Smooth muscle cell (in vitro differentiated cells): Measurements from ENCODE around the gene WWOX. TPM values are rescaled to one million over a fixed set of nuclear protein-coding genes. Genes with fewer than 3 reads are reported as not detected.

Experiments
- DNase-seq: peaks from one replicate; lab custom pipeline; 2025; ENCODE audit not compliant: unreplicated experiment; lab: John Stamatoyannopoulos, UW
- H2AFZ ChIP-seq: fragments of 200-600 bp; sonication (generic); 2 replicates; pipeline ENCODE4 v1.6.0; 2016; ENCODE audit warnings: antibody characterized with exemption, low read depth, mild to moderate bottlenecking
- H3F3A ChIP-seq: fragments of 200-600 bp; sonication (generic); 2 replicates; pipeline ENCODE4 v1.6.0; 2017; ENCODE audit warnings: antibody characterized with exemption, low read depth
- H3K27ac ChIP-seq: fragments of 200-600 bp; sonication (generic); 2 replicates; pipeline ENCODE4 v1.5.1; 2016; ENCODE audit warnings: low read depth, mild to moderate bottlenecking
- H3K27me3 ChIP-seq: fragments of 200-600 bp; sonication (generic); 2 replicates; pipeline ENCODE4 v1.6.1; 2016; ENCODE audit warnings: low read depth, mild to moderate bottlenecking
- H3K36me3 ChIP-seq: fragments of 200-600 bp; sonication (generic); 2 replicates; pipeline ENCODE4 v1.5.1; 2016; ENCODE audit warnings: low read depth
- H3K4me1 ChIP-seq: fragments of 200-600 bp; sonication (generic); 2 replicates; pipeline ENCODE4 v1.5.1; 2016; ENCODE audit warnings: low read depth
- H3K4me2 ChIP-seq: fragments of 200-600 bp; sonication (generic); 2 replicates; pipeline ENCODE4 v1.6.0; 2016; ENCODE audit warnings: mild to moderate bottlenecking
- H3K4me3 ChIP-seq: fragments of 200-600 bp; sonication (generic); 2 replicates; pipeline ENCODE4 v1.5.1; 2016; ENCODE audit warnings: mild to moderate bottlenecking
- H3K79me2 ChIP-seq: fragments of 200-600 bp; sonication (generic); 2 replicates; pipeline ENCODE4 v1.6.0; 2016; ENCODE audit warnings: low read depth, mild to moderate bottlenecking
- H3K9ac ChIP-seq: fragments of 200-600 bp; sonication (generic); 2 replicates; pipeline ENCODE4 v1.6.0; 2016; ENCODE audit warnings: low read depth
- H3K9me3 ChIP-seq: fragments of 200-600 bp; sonication (generic); replicated peaks from 2 replicates; pipeline ENCODE4 v1.5.1; 2016; ENCODE audit warnings: low read depth
- H4K20me1 ChIP-seq: fragments of 200-600 bp; sonication (generic); 2 replicates; pipeline ENCODE4 v1.6.0; 2016; ENCODE audit warnings: low read depth
- WGBS: methylation state at CpG from one replicate; pipeline ENCODE4 v1.1.7; 2016; ENCODE audit warnings: low lambda C conversion rate; 5-methylcytosine and 5-hydroxymethylcytosine counted together
- polyA plus RNA-seq: library from polyadenylated mRNA; unstranded; fragments of >200 nt; fragmentation: Nextera tagmentation; extraction: Ambion mirVana; gene quantifications from 2 replicates; pipeline ENCODE4 v1.2.1, GENCODE V29; 2016
- total RNA-seq: library from RNA; depleted of rRNA; stranded (reverse); fragments of >200 nt; gene quantifications from 2 replicates; pipeline ENCODE4 v1.2.3, GENCODE V29; 2014
- TF ChIP-seq, protein P1 (sequence below): fragments of 200-600 bp; sonication (generic); IDR thresholded peaks from 2 replicates; pipeline ENCODE4 v1.5.1; 2017; ENCODE audit warnings: borderline replicate concordance, mild to moderate bottlenecking, antibody characterized with exemption; ENCODE audit not compliant: insufficient read depth, poor library complexity, severe bottlenecking

Gene WWOX
- total and polyA plus RNA-seq, 2 experiments from 2014 or later = 7.5 to 14.0 TPM

GRCh38 chr16:78915811-78916345 is 816.4 kb downstream of the WWOX start:
- no peak for DNase-seq
- Histone ChIP-seq H3K27me3 (no peaks in the 10 kb centered on the region), H3K9ac (no peak overlapping the region), H2AFZ (no peak overlapping the region), H4K20me1 (no peaks in the 10 kb centered on the region), H3K4me2 (no peak overlapping the region), H3K9me3 (no peaks in the 10 kb centered on the region), H3K4me3 (no peak overlapping the region), H3K36me3 (no peaks in the 10 kb centered on the region), H3K4me1 (no peaks in the 10 kb centered on the region), H3F3A (no peaks in the 10 kb centered on the region), H3K79me2 (no peaks in the 10 kb centered on the region), H3K27ac (no peak overlapping the region)
- 59% methylated on average over 9 of the region's 9 CpGs for WGBS
- TF ChIP-seq, protein P1, sequence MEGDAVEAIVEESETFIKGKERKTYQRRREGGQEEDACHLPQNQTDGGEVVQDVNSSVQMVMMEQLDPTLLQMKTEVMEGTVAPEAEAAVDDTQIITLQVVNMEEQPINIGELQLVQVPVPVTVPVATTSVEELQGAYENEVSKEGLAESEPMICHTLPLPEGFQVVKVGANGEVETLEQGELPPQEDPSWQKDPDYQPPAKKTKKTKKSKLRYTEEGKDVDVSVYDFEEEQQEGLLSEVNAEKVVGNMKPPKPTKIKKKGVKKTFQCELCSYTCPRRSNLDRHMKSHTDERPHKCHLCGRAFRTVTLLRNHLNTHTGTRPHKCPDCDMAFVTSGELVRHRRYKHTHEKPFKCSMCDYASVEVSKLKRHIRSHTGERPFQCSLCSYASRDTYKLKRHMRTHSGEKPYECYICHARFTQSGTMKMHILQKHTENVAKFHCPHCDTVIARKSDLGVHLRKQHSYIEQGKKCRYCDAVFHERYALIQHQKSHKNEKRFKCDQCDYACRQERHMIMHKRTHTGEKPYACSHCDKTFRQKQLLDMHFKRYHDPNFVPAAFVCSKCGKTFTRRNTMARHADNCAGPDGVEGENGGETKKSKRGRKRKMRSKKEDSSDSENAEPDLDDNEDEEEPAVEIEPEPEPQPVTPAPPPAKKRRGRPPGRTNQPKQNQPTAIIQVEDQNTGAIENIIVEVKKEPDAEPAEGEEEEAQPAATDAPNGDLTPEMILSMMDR = no peak

DNA sequence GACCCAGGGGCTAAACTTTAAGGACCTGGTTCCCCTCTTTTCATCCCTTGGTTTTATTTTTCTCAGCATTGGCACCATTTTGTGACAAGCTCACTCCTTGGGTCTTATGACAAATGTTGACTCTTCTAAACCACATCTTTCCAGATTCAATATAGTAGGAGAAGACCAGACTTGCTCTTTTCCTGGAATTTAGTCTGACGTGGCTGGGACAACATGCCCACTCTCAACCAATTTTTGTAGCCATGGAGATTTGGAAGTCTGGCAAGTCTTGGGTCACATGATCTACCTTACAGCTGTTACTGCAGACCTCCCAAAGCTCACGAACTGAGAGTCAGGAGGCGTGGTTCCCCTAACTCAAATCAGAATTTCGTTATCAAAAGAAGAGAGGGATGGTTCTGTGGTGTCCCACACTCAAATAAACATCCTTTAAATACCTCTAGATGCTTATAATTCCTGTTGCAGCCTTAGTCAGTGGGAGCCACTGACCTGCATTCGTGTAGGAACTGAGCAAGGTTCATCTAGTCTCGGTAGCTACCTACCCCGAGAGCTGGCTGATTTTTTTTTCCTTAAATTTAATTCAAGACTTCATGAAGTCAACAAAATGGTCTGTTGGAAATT is 817.6 kb downstream of the WWOX start:
- Histone ChIP-seq H3K4me3 (no peak overlapping the region), H3K27ac (no peak overlapping the region), H2AFZ (no peak overlapping the region), H3K36me3 (no peaks in the 10 kb centered on the region), H3K27me3 (no peaks in the 10 kb centered on the region), H3K9ac (no peak overlapping the region), H3F3A (no peaks in the 10 kb centered on the region), H3K4me1 (no peaks in the 10 kb centered on the region), H3K4me2 (no peak overlapping the region), H3K79me2 (no peaks in the 10 kb centered on the region), H3K9me3 (no peaks in the 10 kb centered on the region), H4K20me1 (no peaks in the 10 kb centered on the region)
- WGBS = 75% methylated on average over 7 of the region's 7 CpGs
- DNase-seq = no peak
- TF ChIP-seq, protein P1 = no peak

GRCh38 chr16:78918805-78919305 is 819.4 kb downstream of the WWOX start:
- H3K36me3 ChIP-seq = no peaks in the 10 kb centered on the region
- no peak overlapping the region for H2AFZ ChIP-seq
- no peaks in the 10 kb centered on the region for H3F3A ChIP-seq
- DNase-seq = no peak
- no peaks in the 10 kb centered on the region for H3K9me3 ChIP-seq
- 94% methylated on average over 8 of the region's 8 CpGs for WGBS
- no peaks in the 10 kb centered on the region for H4K20me1 ChIP-seq
- H3K4me1 ChIP-seq = no peaks in the 10 kb centered on the region
- no peak overlapping the region for H3K4me2 ChIP-seq
- no peaks in the 10 kb centered on the region for H3K79me2 ChIP-seq
- TF ChIP-seq, protein P1 = no peak
- H3K9ac ChIP-seq = no peak overlapping the region
- no peaks in the 10 kb centered on the region for H3K27me3 ChIP-seq
- H3K4me3 ChIP-seq = no peak overlapping the region
- H3K27ac ChIP-seq = no peak overlapping the region

DNA sequence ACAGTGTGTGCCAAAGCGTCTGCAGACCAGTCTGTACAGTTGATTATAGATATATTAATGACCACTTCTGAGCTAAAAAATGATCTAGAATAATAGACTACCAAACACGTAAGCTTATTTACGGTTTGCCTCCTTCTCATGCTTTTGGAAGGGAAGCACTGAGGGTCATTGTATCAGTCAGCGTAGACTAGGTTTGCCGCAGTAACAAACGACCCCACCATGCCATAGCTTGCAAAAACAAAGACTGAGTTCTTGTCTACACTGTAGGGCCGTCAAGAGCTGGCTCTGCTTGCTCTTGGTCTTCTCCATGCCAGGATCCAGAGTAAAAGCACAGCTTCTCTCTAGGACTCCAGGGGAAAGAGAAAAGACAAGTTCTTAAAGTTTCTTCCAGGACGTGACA is 820.4 kb downstream of the WWOX start:
- WGBS = 79% methylated on average over 8 of the region's 8 CpGs
- no peak overlapping the region for H3K4me2 ChIP-seq
- DNase-seq = no peak

More for the DNA sequence above, 820.4 kb downstream of the WWOX start:
- no peaks in the 10 kb centered on the region for H3K9me3 ChIP-seq
- no peaks in the 10 kb centered on the region for H3K27me3 ChIP-seq
- no peaks in the 10 kb centered on the region for H3K4me1 ChIP-seq
- no peak overlapping the region for H3K27ac ChIP-seq
- H3F3A ChIP-seq = no peaks in the 10 kb centered on the region
- H3K36me3 ChIP-seq = no peaks in the 10 kb centered on the region
- H3K4me3 ChIP-seq = no peak overlapping the region
- no peaks in the 10 kb centered on the region for H4K20me1 ChIP-seq
- TF ChIP-seq, protein P1 = no peak
- no peaks in the 10 kb centered on the region for H3K79me2 ChIP-seq
- no peak overlapping the region for H3K9ac ChIP-seq
- H2AFZ ChIP-seq = no peak overlapping the region
